Keratinocyte (primary cell): ENCODE data around the gene HLA-DPB1. TPM values are rescaled to one million over a fixed set of nuclear protein-coding genes. Genes with fewer than 3 reads are reported as not detected.

ENCODE experiments used
- DNase-seq: peaks from one replicate; pipeline ENCODE4 v3.0.0-alpha.2; 2011; ENCODE audit warnings: low read depth, missing footprints, low spot score
- FAIRE-seq: peaks from 2 replicates; lab custom pipeline; 2011; peaks lifted over from hg19 to GRCh38; lab: Jason Lieb, UNC
- H2AFZ ChIP-seq: 2 replicates; pipeline ENCODE4 v1.6.0; 2012; ENCODE audit warnings: low read length, control low read depth, inconsistent platforms; ENCODE audit not compliant: control insufficient read depth
- H3K27ac ChIP-seq: 2 replicates; pipeline ENCODE4 v1.5.1; 2011; ENCODE audit warnings: low read length; ENCODE audit not compliant: control insufficient read depth, insufficient read depth
- H3K27me3 ChIP-seq: 3 replicates; pipeline ENCODE4 v1.6.0; 2011; ENCODE audit warnings: low read length; ENCODE audit not compliant: control insufficient read depth, insufficient read depth; ENCODE audit errors: extremely low read depth
- H3K36me3 ChIP-seq, 2 experiments: 2 replicates in 1 of 2; 3 replicates in 1 of 2; pipeline ENCODE4 v1.5.1; 2011; ENCODE audit warnings: low read length in 2 of 2, mild to moderate bottlenecking in 1 of 2; ENCODE audit not compliant: control insufficient read depth in 2 of 2, insufficient read depth in 2 of 2; ENCODE audit errors: extremely low read depth in 1 of 2
- H3K4me1 ChIP-seq: 3 replicates; pipeline ENCODE4 v1.5.1; 2011; ENCODE audit warnings: low read length; ENCODE audit not compliant: control insufficient read depth, insufficient read depth; ENCODE audit errors: extremely low read depth
- H3K4me2 ChIP-seq: 3 replicates; pipeline ENCODE4 v1.6.0; 2011; ENCODE audit warnings: low read depth, low read length; ENCODE audit not compliant: control insufficient read depth, insufficient read depth; ENCODE audit errors: extremely low read depth
- H3K4me3 ChIP-seq, 3 experiments: fragments of 200-600 bp in 1 of 3; sonication (generic) in 1 of 3; 2 replicates in 2 of 3; 3 replicates in 1 of 3; pipeline ENCODE4 v1.5.1; 2011 to 2016; ENCODE audit warnings: low read length in 3 of 3, mild to moderate bottlenecking in 3 of 3, control low read depth in 2 of 3, inconsistent platforms in 1 of 3, low read depth in 1 of 3, mixed read lengths in 1 of 3, mixed run types in 1 of 3, moderate library complexity in 1 of 3; ENCODE audit not compliant: control insufficient read depth in 2 of 3, insufficient read depth in 2 of 3; ENCODE audit errors: extremely low read depth in 1 of 3
- H3K79me2 ChIP-seq: 2 replicates; pipeline ENCODE4 v1.6.0; 2012; ENCODE audit warnings: low read length; ENCODE audit not compliant: control insufficient read depth, insufficient read depth
- H3K9ac ChIP-seq: 3 replicates; pipeline ENCODE4 v1.6.0; 2011; ENCODE audit warnings: low read length; ENCODE audit not compliant: control insufficient read depth, insufficient read depth; ENCODE audit errors: extremely low read depth
- H3K9me1 ChIP-seq: 3 replicates; pipeline ENCODE4 v1.6.0; 2011; ENCODE audit warnings: low read length; ENCODE audit not compliant: control insufficient read depth, insufficient read depth; ENCODE audit errors: extremely low read depth
- H3K9me3 ChIP-seq: 2 replicates; pipeline ENCODE4 v1.5.1; 2012; ENCODE audit warnings: low read depth, low read length; ENCODE audit not compliant: control insufficient read depth
- H4K20me1 ChIP-seq: 3 replicates; pipeline ENCODE4 v1.6.0; 2011; ENCODE audit warnings: low read length; ENCODE audit not compliant: control insufficient read depth, insufficient read depth; ENCODE audit errors: extremely low read depth
- EZH2 ChIP-seq: IDR thresholded peaks from one replicate; pipeline ENCODE4 v1.6.1; 2012; ENCODE audit warnings: inconsistent platforms, mild to moderate bottlenecking, low read length, moderate library complexity
- dilution Hi-C: fragments of 300-500 bp; cut with MboI; formaldehyde crosslinking; loops from one replicate; pipeline ENCODE4 v1.7.0; 2020; ENCODE audit warnings: low sequenced_read_pairs; ENCODE audit not compliant: extremely low pct_ligation_motif_present
- polyA plus RNA-seq, 5 experiments: library from polyadenylated mRNA; depleted of rRNA in 3 of 5; stranded (reverse) in 3 of 5; stranded (forward) in 1 of 5; unstranded in 1 of 5; fragments of >200 nt; gene quantifications; 1 replicate in 1 of 5; 2 replicates in 3 of 5; 3 replicates in 1 of 5; pipeline versions ENCODE4 v1.2.1 to v1.2.3, GENCODE V29; 2011 to 2012; ENCODE audit warnings: missing spikeins in 2 of 5, low read depth in 1 of 5, low replicate concordance in 1 of 5
- TF ChIP-seq, protein P1 (sequence below), 3 experiments: IDR thresholded peaks in 1 of 3; conservative IDR thresholded peaks in 1 of 3; optimal IDR thresholded peaks in 1 of 3; 2 replicates in 2 of 3; 3 replicates in 1 of 3; pipeline versions ENCODE3 to v1.5.1; 2011; ENCODE audit warnings: low read length in 3 of 3, mild to moderate bottlenecking in 3 of 3, moderate library complexity in 2 of 3, control low read depth in 1 of 3, inconsistent platforms in 1 of 3; ENCODE audit not compliant: insufficient read depth in 2 of 3; ENCODE audit errors: extremely low read depth in 1 of 3

HLA-DPB1 gene
- polyA plus RNA-seq, 1 donor (not counting 4 experiments of a cell fraction or from before 2014, with no cell fraction given), result 0.13 TPM

DNA sequence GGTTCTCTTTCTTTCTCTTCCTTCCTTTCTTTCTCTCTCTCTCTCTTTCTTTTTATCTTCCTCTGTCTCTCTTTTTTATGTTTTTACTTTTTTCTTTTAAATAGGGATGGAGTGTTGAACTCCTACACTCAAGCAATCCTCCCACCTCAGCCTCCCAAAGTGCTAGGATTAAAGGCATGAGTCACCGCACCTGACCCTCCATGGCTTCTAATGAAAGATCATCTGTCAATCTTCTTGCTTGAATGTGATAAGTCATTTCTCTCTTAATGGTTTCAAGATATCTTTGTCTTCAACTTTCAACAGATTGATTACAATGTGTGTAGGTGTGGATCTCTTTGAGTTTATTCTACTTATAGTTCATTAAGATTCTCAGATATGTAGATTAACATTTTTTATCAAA is 41.2 kb upstream of the HLA-DPB1 start:
- no peaks in the 10 kb centered on the region for H3K9me3 ChIP-seq
- TF ChIP-seq EZH2, result no peak
- TF ChIP-seq, protein P1, sequence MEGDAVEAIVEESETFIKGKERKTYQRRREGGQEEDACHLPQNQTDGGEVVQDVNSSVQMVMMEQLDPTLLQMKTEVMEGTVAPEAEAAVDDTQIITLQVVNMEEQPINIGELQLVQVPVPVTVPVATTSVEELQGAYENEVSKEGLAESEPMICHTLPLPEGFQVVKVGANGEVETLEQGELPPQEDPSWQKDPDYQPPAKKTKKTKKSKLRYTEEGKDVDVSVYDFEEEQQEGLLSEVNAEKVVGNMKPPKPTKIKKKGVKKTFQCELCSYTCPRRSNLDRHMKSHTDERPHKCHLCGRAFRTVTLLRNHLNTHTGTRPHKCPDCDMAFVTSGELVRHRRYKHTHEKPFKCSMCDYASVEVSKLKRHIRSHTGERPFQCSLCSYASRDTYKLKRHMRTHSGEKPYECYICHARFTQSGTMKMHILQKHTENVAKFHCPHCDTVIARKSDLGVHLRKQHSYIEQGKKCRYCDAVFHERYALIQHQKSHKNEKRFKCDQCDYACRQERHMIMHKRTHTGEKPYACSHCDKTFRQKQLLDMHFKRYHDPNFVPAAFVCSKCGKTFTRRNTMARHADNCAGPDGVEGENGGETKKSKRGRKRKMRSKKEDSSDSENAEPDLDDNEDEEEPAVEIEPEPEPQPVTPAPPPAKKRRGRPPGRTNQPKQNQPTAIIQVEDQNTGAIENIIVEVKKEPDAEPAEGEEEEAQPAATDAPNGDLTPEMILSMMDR (optimal IDR thresholded peaks at IDR 0.05 in 1 of 3, IDR thresholded peaks at IDR 0.05 in 1 of 3, conservative IDR thresholded peaks at IDR 0.05 in 1 of 3; ENCODE audit: extremely low read depth in 1 of 3, insufficient read depth in 2 of 3, low read length in 3 of 3), result no peak
- no peaks in the 10 kb centered on the region for H3K36me3 ChIP-seq
- no peak overlapping the region for H3K27ac ChIP-seq
- dilution Hi-C loops, result no loop called here
- no peaks in the 10 kb centered on the region for H3K9me1 ChIP-seq
- H3K9ac ChIP-seq, result no peak overlapping the region
- DNase-seq, result no peak
- no peak for FAIRE-seq
- no peaks in the 10 kb centered on the region for H3K4me1 ChIP-seq
- H2AFZ ChIP-seq, result no peak overlapping the region
- H3K79me2 ChIP-seq, result no peaks in the 10 kb centered on the region
- no peak overlapping the region for H3K4me3 ChIP-seq
- peaks cover 19% of the 10 kb centered on the region for H3K27me3 ChIP-seq
- no peaks in the 10 kb centered on the region for H4K20me1 ChIP-seq
- H3K4me2 ChIP-seq, result no peak overlapping the region

DNA sequence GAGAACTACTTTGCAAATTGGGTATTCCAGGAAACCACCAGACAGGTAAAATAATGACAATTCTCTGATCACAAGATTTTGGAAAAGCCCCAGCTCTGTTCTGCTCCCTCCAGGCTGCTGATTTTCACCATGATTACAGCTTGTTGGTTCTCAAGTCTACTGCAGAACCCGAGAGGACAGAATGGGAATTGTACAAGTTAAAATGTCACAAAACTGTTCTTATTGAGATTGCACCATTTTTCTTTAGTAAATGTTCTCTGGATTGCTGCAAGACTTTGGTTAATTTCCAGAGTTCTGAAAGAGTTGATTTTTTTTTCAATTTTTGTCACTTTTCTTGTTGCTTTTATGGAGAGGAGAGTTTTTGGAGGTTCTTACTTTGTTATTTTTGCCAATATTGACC is 39.3 kb upstream of the HLA-DPB1 start:
- no peak overlapping the region for H2AFZ ChIP-seq
- no peak for DNase-seq
- H3K27me3 ChIP-seq, result peaks cover 14% of the 10 kb centered on the region
- H3K36me3 ChIP-seq, result no peaks in the 10 kb centered on the region
- TF ChIP-seq, protein P1 (optimal IDR thresholded peaks at IDR 0.05 in 1 of 3, IDR thresholded peaks at IDR 0.05 in 1 of 3, conservative IDR thresholded peaks at IDR 0.05 in 1 of 3; ENCODE audit: extremely low read depth in 1 of 3, insufficient read depth in 2 of 3, low read length in 3 of 3), result no peak
- TF ChIP-seq EZH2, result no peak
- no peak overlapping the region for H3K9ac ChIP-seq
- H3K27ac ChIP-seq, result no peak overlapping the region
- no peak overlapping the region for H3K4me3 ChIP-seq
- dilution Hi-C loops, result no loop called here
- no peaks in the 10 kb centered on the region for H4K20me1 ChIP-seq
- no peak for FAIRE-seq
- no peaks in the 10 kb centered on the region for H3K4me1 ChIP-seq
- no peak overlapping the region for H3K4me2 ChIP-seq
- H3K79me2 ChIP-seq, result no peaks in the 10 kb centered on the region
- H3K9me3 ChIP-seq, result no peaks in the 10 kb centered on the region
- H3K9me1 ChIP-seq, result no peaks in the 10 kb centered on the region
